Measurements from ENCODE around the gene RSRC1. TPM values are rescaled to one million over a fixed set of nuclear protein-coding genes. Genes with fewer than 3 reads are reported as not detected.

Gene RSRC1
- total RNA-seq, 1 experiment from 2014 or later: 37.9 TPM

DNA sequence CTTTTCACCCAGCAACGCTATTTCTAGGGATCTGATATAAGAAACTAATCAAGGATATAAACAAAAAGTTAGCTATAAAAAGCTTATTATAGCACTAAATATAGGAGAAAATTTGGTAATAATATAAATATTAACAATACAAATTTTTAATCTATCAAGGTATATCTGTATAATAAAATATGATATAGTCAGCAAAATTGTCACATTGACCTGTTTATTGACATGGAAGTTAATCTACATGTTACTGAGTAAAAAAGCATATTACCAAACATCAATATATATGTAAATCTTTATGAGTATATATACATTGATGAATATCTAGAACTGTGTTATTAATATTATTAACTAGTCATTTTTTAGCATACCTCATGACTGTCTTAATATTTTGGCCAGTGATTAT lies 30.3 kb upstream of the RSRC1 start:
- no peaks in the 10 kb centered on the region for H3K36me3 Mint-ChIP-seq (ENCODE audit: insufficient read depth in 1 of 3, low read depth in 3 of 3)
- H3K27ac Mint-ChIP-seq: no peak overlapping the region

More for the DNA sequence above, 30.3 kb upstream of the RSRC1 start:
- no peak overlapping the region for H2BK20ac ChIP-seq (ENCODE audit: low read depth, low read length, poor library complexity, severe bottlenecking)
- no peaks in the 10 kb centered on the region for H4K20me1 ChIP-seq (ENCODE audit: control insufficient read depth, insufficient read depth, insufficient read length)
- H2BK120ac ChIP-seq (ENCODE audit: low read depth, low read length, poor library complexity, severe bottlenecking): no peak overlapping the region
- H2AFZ ChIP-seq (ENCODE audit: low read length): no peak overlapping the region
- no peak overlapping the region for H3K9ac ChIP-seq (ENCODE audit: extremely low read depth, insufficient read length, low read length)
- H3K56ac ChIP-seq (ENCODE audit: insufficient read length, low read depth, low read length): no peak overlapping the region
- no peak overlapping the region for H3K4ac ChIP-seq (ENCODE audit: low read depth, low read length)
- no peaks in the 10 kb centered on the region for H3K4me1 ChIP-seq (ENCODE audit: insufficient read depth, low read length)
- H4K91ac ChIP-seq (ENCODE audit: insufficient read length, low read depth, low read length): no peak overlapping the region
- H3K14ac ChIP-seq (ENCODE audit: insufficient read depth, low read length): no peak overlapping the region
- H3K79me2 ChIP-seq (ENCODE audit: insufficient read depth, low read length): no peaks in the 10 kb centered on the region
- H2BK5ac ChIP-seq (ENCODE audit: insufficient read length, low read length): no peak overlapping the region
- no peak for DNase-seq
- no CpG with 5 or more reads among the region's 1 CpG for WGBS (ENCODE audit: extremely low coverage, insufficient read length, low lambda C conversion rate)
- Mint-ChIP-seq H3K4me3 (no peak overlapping the region), H3K9me3 (no peaks in the 10 kb centered on the region), H3K4me1 (no peaks in the 10 kb centered on the region), H3K27me3 (ENCODE audit: low read depth) (no peaks in the 10 kb centered on the region; the same call in 1 of the 2 replicates)
- no peak overlapping the region for H4K5ac ChIP-seq (ENCODE audit: insufficient read length, low read depth, low read length)
- H3T11ph ChIP-seq (ENCODE audit: low read length): no peak overlapping the region
- H3K9me3 ChIP-seq (ENCODE audit: control insufficient read depth, low read depth, low read length): no peaks in the 10 kb centered on the region
- TF ChIP-seq, protein P1, sequence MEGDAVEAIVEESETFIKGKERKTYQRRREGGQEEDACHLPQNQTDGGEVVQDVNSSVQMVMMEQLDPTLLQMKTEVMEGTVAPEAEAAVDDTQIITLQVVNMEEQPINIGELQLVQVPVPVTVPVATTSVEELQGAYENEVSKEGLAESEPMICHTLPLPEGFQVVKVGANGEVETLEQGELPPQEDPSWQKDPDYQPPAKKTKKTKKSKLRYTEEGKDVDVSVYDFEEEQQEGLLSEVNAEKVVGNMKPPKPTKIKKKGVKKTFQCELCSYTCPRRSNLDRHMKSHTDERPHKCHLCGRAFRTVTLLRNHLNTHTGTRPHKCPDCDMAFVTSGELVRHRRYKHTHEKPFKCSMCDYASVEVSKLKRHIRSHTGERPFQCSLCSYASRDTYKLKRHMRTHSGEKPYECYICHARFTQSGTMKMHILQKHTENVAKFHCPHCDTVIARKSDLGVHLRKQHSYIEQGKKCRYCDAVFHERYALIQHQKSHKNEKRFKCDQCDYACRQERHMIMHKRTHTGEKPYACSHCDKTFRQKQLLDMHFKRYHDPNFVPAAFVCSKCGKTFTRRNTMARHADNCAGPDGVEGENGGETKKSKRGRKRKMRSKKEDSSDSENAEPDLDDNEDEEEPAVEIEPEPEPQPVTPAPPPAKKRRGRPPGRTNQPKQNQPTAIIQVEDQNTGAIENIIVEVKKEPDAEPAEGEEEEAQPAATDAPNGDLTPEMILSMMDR (conservative IDR thresholded peaks at IDR 0.05): no peak
- no peak overlapping the region for H4K8ac ChIP-seq (replicated peaks; ENCODE audit: insufficient read length, low read depth, low read length)
- H2BK15ac ChIP-seq (ENCODE audit: low read depth, low read length): no peak overlapping the region
- no peak overlapping the region for H2AK5ac ChIP-seq (ENCODE audit: insufficient read length, low read length)
- H3K27me3 ChIP-seq (ENCODE audit: insufficient read depth, low read length): no peaks in the 10 kb centered on the region
- no peak overlapping the region for H3K23ac ChIP-seq (ENCODE audit: insufficient read length, low read depth, low read length)
- H3K27ac ChIP-seq (ENCODE audit: insufficient read length, low read depth, low read length): no peak overlapping the region
- H3K23me2 ChIP-seq (ENCODE audit: insufficient read length, low read depth, low read length, poor library complexity, severe bottlenecking): no peaks in the 10 kb centered on the region
- H2BK12ac ChIP-seq (ENCODE audit: insufficient read length, low read depth, low read length): no peak overlapping the region
- H3K4me2 ChIP-seq (ENCODE audit: insufficient read depth, insufficient read length, low read length): no peak overlapping the region
- H3K79me1 ChIP-seq (ENCODE audit: insufficient read depth, low read depth, low read length, poor library complexity, severe bottlenecking): no peaks in the 10 kb centered on the region
- no peak overlapping the region for H3K18ac ChIP-seq (ENCODE audit: insufficient read length, low read depth, low read length)
